ENCODE data around the gene LBHD2.

Gene LBHD2

GRCh38 chr14:103101257-103101962, 17.4 kb downstream of the LBHD2 start:
- H3K4me3 ChIP-seq (ENCODE audit: control insufficient read depth, low read depth, low read length): no peak overlapping the region
- TF ChIP-seq CTCF (IDR thresholded peaks at IDR 0.05; ENCODE audit: control insufficient read depth, insufficient read depth, low read depth, low read length, missing control alignments): no peak
- DNase-seq (ENCODE audit: low read depth): no peak

- no peak overlapping the region for H3K4me3 ChIP-seq (ENCODE audit: control insufficient read depth, low read depth, low read length)
- no peak for TF ChIP-seq CTCF (IDR thresholded peaks at IDR 0.05; ENCODE audit: control insufficient read depth, insufficient read depth, low read depth, low read length, missing control alignments)
- DNase-seq (ENCODE audit: low read depth): no peak
Observed at GRCh38 chr14:103101963-103102688, 18.1 kb downstream of the LBHD2 start.

GRCh38 chr14:103102689-103103260, 18.8 kb downstream of the LBHD2 start:
- no peak for TF ChIP-seq CTCF (IDR thresholded peaks at IDR 0.05; ENCODE audit: control insufficient read depth, insufficient read depth, low read depth, low read length, missing control alignments)
- H3K4me3 ChIP-seq (ENCODE audit: control insufficient read depth, low read depth, low read length): no peak overlapping the region
- no peak for DNase-seq (ENCODE audit: low read depth)

- TF ChIP-seq CTCF (IDR thresholded peaks at IDR 0.05; ENCODE audit: control insufficient read depth, insufficient read depth, low read depth, low read length, missing control alignments): peak; percentile 38
- H3K4me3 ChIP-seq (ENCODE audit: control insufficient read depth, low read depth, low read length): no peak overlapping the region
- DNase-seq (ENCODE audit: low read depth): no peak
Observed at GRCh38 chr14:103103461-103104388, 19.7 kb downstream of the LBHD2 start.

- no peak for TF ChIP-seq CTCF (IDR thresholded peaks at IDR 0.05; ENCODE audit: control insufficient read depth, insufficient read depth, low read depth, low read length, missing control alignments)
- H3K4me3 ChIP-seq (ENCODE audit: control insufficient read depth, low read depth, low read length): no peak overlapping the region
- DNase-seq (ENCODE audit: low read depth): no peak
Observed at GRCh38 chr14:103104389-103104653, 20.3 kb downstream of the LBHD2 start.

All from AG09309 (cell line).